Measurements from ENCODE around the gene HOGA1. TPM values are rescaled to one million over a fixed set of nuclear protein-coding genes. Genes with fewer than 3 reads are reported as not detected.

Gene HOGA1
- total RNA-seq, 1 experiment from 2014 or later = 0.08 TPM

GRCh38 chr10:97570789-97571471 lies 13.3 kb upstream of the HOGA1 start:
- no peak for TF ChIP-seq POLR2AphosphoS5 (IDR thresholded peaks at IDR 0.05; ENCODE audit: low read depth, low read length)
- no peak for TF ChIP-seq REST (IDR thresholded peaks at IDR 0.05; ENCODE audit: insufficient read depth in 1 of 2, low read depth in 2 of 2, low read length in 1 of 2)
- no peak for TF ChIP-seq CTCF (IDR thresholded peaks at IDR 0.05)
- no peak for TF ChIP-seq SIN3A (IDR thresholded peaks at IDR 0.05; ENCODE audit: borderline replicate concordance, insufficient read depth, low read depth, low read length)
- no peak for TF ChIP-seq TCF7L2 (IDR thresholded peaks at IDR 0.05; ENCODE audit: low read depth, low read length)
- Histone ChIP-seq H3K9me3 (ENCODE audit: control insufficient read depth, insufficient read depth, low read depth, low read length) (no peaks in the 10 kb centered on the region), H3K36me3 (ENCODE audit: control insufficient read depth, insufficient read depth, low read length) (no peaks in the 10 kb centered on the region), H3K4me1 (ENCODE audit: control insufficient read depth, insufficient read depth, low read length) (peaks cover 56% of the 10 kb centered on the region), H3K27ac (ENCODE audit: low read length) (peak overlapping the region; percentile 83), H3K27me3 (ENCODE audit: control insufficient read depth, insufficient read depth, low read length) (no peaks in the 10 kb centered on the region), H3K4me3 (ENCODE audit: low read depth in 2 of 2, low read length in 2 of 2) (no peak overlapping the region)
- ATAC-seq (no peak), DNase-seq (ENCODE audit: low read depth, low spot score) (no peak)
- ChIA-PET CTCF (interaction anchor here (0.5 to 2.4 kb wide), 4 partner anchors 10 to 41 kb away, joined by 3 to 23 read pairs (median 6); partner anchors contain the start of gene HOGA1), POLR2A (no interaction called here)
- intact Hi-C loops (cut with micrococcal nuclease; ENCODE audit: unreplicated experiment) = no loop called here
- in situ Hi-C loops (cut with HindIII; ENCODE audit: low pct_unique_long_range_greater_than_20kb, low sequenced_read_pairs) = no loop called here
- no TSS peak for BruUV-seq (replicated peaks)

- peak overlapping the region; percentile 83 for H3K27ac ChIP-seq (ENCODE audit: low read length)
- no peaks in the 10 kb centered on the region for H3K36me3 ChIP-seq (ENCODE audit: control insufficient read depth, insufficient read depth, low read length)
- no peak for DNase-seq (ENCODE audit: low read depth, low spot score)
- H3K4me3 ChIP-seq (ENCODE audit: low read depth in 2 of 2, low read length in 2 of 2) = no peak overlapping the region
- peaks cover 55% of the 10 kb centered on the region for H3K4me1 ChIP-seq (ENCODE audit: control insufficient read depth, insufficient read depth, low read length)
- POLR2A ChIA-PET = no interaction called here
- BruUV-seq (replicated peaks) = no TSS peak
- no peaks in the 10 kb centered on the region for H3K27me3 ChIP-seq (ENCODE audit: control insufficient read depth, insufficient read depth, low read length)
- no peaks in the 10 kb centered on the region for H3K9me3 ChIP-seq (ENCODE audit: control insufficient read depth, insufficient read depth, low read depth, low read length)
- CTCF ChIA-PET = interaction anchor here (0.5 to 2.4 kb wide), 7 partner anchors 9 to 41 kb away, joined by 3 to 23 read pairs (median 5); partner anchors contain the start of gene HOGA1
- peak; percentile 6 for ATAC-seq
- in situ Hi-C loops (cut with HindIII; ENCODE audit: low pct_unique_long_range_greater_than_20kb, low sequenced_read_pairs) = no loop called here
- TF ChIP-seq POLR2AphosphoS5 (IDR thresholded peaks at IDR 0.05; ENCODE audit: low read depth, low read length) (no peak), TCF7L2 (IDR thresholded peaks at IDR 0.05; ENCODE audit: low read depth, low read length) (no peak), REST (IDR thresholded peaks at IDR 0.05; ENCODE audit: insufficient read depth in 1 of 2, low read depth in 2 of 2, low read length in 1 of 2) (no peak), CTCF (IDR thresholded peaks at IDR 0.05) (no peak), SIN3A (IDR thresholded peaks at IDR 0.05; ENCODE audit: borderline replicate concordance, insufficient read depth, low read depth, low read length) (no peak)
- intact Hi-C loops (cut with micrococcal nuclease; ENCODE audit: unreplicated experiment) = loop anchor here (2.0 kb wide), 1 partner anchor 41 kb away; no protein-coding TSS in a partner anchor
Observed at GRCh38 chr10:97571622-97572021, 12.6 kb upstream of the HOGA1 start.

Data from Panc1 (cell line).